GM12878 (cell line): ENCODE data around the gene UNC5CL. TPM values are rescaled to one million over a fixed set of nuclear protein-coding genes. Genes with fewer than 3 reads are reported as not detected.

Experiments used
- NFIC ChIP-seq: IDR thresholded peaks from 2 replicates; pipeline ENCODE4 v1.6.1; 2012; ENCODE audit warnings: low read depth, mild to moderate bottlenecking, inconsistent platforms, low read length, moderate library complexity
- NRF1 ChIP-seq: conservative IDR thresholded peaks from 2 replicates; pipeline ENCODE4 v1.6.1; 2011; ENCODE audit warnings: mild to moderate bottlenecking, low read depth, low read length, improper control_type of control experiment
- RAD21 ChIP-seq: IDR thresholded peaks from 2 replicates; pipeline ENCODE4 v1.6.1; 2011; ENCODE audit warnings: mild to moderate bottlenecking, low read depth, low read length, moderate library complexity; ENCODE audit not compliant: insufficient read depth
- RELB ChIP-seq: fragments of 450-650 bp; IDR thresholded peaks from 2 replicates; pipeline ENCODE4 v1.6.1; 2017; ENCODE audit warnings: low read depth, mild to moderate bottlenecking, moderate library complexity
- RFX5 ChIP-seq: IDR thresholded peaks from 2 replicates; pipeline ENCODE4 v1.6.1; 2011; ENCODE audit warnings: low read depth, low read length, improper control_type of control experiment
- SREBF2 ChIP-seq: IDR thresholded peaks from 2 replicates; pipeline ENCODE4 v1.6.1; 2012; ENCODE audit warnings: mild to moderate bottlenecking, low read length
- STAT1 ChIP-seq: fragments of 450-650 bp; conservative IDR thresholded peaks from 2 replicates; pipeline ENCODE4 v1.6.1; 2014; ENCODE audit warnings: antibody characterized with exemption, mild to moderate bottlenecking
- polyA plus RNA-seq, 11 experiments: library from polyadenylated mRNA; depleted of rRNA in 4 of 11; unstranded in 6 of 11; stranded (reverse) in 5 of 11; fragments of >200 nt; fragmentation: Nextera tagmentation in 4 of 11; fragmentation: Illumina TruSeq in 1 of 11; extraction: Ambion mirVana in 4 of 11; extraction: Trizol in 1 of 11; gene quantifications; 1 replicate in 1 of 11; 2 replicates in 10 of 11; pipeline versions ENCODE4 v1.2.1 to v1.2.3, GENCODE V29; 2011 to 2016; ENCODE audit warnings: inconsistent platforms in 2 of 11, missing spikeins in 2 of 11, low read depth in 1 of 11
- total RNA-seq, 4 experiments: library from RNA; depleted of rRNA in 3 of 4; stranded (reverse); fragments of >200 nt in 3 of 4; fragmentation: Illumina TruSeq in 1 of 4; extraction: Trizol in 1 of 4; gene quantifications; 2 replicates each; pipeline versions ENCODE4 v1.2.1 to v1.2.3, GENCODE V29; 2013 to 2021
- TF ChIP-seq, protein P1 (sequence below): fragments of 450-650 bp; IDR thresholded peaks from 2 replicates; pipeline ENCODE4 v1.6.1; 2017; ENCODE audit warnings: mild to moderate bottlenecking
- TF ChIP-seq, protein P2 (sequence below): IDR thresholded peaks from 2 replicates; pipeline ENCODE4 v1.6.1; 2011; ENCODE audit warnings: borderline replicate concordance, low read depth, mild to moderate bottlenecking, moderate library complexity, mixed read lengths, low read length; ENCODE audit not compliant: insufficient read depth; ENCODE audit errors: extremely low read length
- TF ChIP-seq, protein P3 (sequence below): fragments of 150-350 bp; IDR thresholded peaks from 2 replicates; pipeline ENCODE4 v1.6.1; 2014; ENCODE audit warnings: mild to moderate bottlenecking, low read depth, low read length

The UNC5CL gene
- total and polyA plus RNA-seq, 10 of the 15 experiments (the other 5 are each of a cell fraction or from before 2014, with no cell fraction given): 0.11 to 1.2 (median 0.46) TPM; not detected in 1

DNA sequence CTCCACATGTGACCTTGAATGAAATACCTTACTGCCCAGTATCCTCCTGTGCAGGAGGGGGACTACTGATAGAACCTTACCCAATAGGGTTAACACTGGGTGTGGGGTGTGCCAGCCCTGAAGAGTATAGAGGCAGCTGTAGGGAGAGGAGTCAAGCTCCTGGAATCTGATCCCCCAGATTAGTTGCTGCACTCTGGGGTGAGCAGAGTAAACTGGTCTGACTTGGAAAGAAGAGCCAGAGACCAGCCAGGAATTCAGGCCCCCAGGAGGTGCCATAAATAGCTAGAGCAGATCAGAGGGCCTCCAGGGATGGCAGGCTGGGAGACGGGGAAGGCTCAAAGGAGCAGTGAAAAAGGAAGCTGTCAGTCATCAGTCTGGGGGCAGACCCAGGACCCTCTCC is 10.5 kb upstream of the UNC5CL start (continued):
- TF ChIP-seq, protein P1, sequence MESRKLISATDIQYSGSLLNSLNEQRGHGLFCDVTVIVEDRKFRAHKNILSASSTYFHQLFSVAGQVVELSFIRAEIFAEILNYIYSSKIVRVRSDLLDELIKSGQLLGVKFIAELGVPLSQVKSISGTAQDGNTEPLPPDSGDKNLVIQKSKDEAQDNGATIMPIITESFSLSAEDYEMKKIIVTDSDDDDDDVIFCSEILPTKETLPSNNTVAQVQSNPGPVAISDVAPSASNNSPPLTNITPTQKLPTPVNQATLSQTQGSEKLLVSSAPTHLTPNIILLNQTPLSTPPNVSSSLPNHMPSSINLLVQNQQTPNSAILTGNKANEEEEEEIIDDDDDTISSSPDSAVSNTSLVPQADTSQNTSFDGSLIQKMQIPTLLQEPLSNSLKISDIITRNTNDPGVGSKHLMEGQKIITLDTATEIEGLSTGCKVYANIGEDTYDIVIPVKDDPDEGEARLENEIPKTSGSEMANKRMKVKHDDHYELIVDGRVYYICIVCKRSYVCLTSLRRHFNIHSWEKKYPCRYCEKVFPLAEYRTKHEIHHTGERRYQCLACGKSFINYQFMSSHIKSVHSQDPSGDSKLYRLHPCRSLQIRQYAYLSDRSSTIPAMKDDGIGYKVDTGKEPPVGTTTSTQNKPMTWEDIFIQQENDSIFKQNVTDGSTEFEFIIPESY: no peak
- TF ChIP-seq, protein P2, sequence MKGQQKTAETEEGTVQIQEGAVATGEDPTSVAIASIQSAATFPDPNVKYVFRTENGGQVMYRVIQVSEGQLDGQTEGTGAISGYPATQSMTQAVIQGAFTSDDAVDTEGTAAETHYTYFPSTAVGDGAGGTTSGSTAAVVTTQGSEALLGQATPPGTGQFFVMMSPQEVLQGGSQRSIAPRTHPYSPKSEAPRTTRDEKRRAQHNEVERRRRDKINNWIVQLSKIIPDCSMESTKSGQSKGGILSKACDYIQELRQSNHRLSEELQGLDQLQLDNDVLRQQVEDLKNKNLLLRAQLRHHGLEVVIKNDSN: no peak
- no peak for TF ChIP-seq NFIC
- no peak for TF ChIP-seq RAD21
- no peak for TF ChIP-seq NRF1
- TF ChIP-seq RFX5: no peak
- TF ChIP-seq, protein P3, sequence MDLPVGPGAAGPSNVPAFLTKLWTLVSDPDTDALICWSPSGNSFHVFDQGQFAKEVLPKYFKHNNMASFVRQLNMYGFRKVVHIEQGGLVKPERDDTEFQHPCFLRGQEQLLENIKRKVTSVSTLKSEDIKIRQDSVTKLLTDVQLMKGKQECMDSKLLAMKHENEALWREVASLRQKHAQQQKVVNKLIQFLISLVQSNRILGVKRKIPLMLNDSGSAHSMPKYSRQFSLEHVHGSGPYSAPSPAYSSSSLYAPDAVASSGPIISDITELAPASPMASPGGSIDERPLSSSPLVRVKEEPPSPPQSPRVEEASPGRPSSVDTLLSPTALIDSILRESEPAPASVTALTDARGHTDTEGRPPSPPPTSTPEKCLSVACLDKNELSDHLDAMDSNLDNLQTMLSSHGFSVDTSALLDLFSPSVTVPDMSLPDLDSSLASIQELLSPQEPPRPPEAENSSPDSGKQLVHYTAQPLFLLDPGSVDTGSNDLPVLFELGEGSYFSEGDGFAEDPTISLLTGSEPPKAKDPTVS: no peak
- TF ChIP-seq SREBF2: no peak
- TF ChIP-seq STAT1: no peak
- no peak for TF ChIP-seq RELB
